ENCODE measurements around the gene OGN.

DNA sequence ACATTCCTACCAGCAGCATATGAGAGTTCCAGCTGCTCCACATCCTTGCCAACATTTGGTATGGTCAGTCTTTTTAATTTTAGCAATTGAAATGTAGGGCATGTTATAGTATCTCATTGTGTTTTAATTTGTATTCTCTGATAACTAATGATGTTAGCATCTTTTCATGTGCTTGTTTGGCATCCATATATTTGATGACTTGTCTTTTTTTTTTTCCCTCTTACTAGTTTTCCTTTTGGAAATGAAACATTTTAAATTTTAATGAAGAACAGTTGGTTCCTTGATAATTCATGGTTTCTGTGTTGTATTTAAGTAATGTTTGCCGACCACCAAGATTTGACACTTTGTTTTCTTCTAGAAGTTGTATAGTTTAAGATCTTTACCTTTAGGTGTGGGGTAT, 8.8 kb downstream of the OGN start:
- TF ChIP-seq CTCF (IDR thresholded peaks at IDR 0.05) (no peak), POLR2A (IDR thresholded peaks at IDR 0.05) (no peak), POLR2AphosphoS5 (IDR thresholded peaks at IDR 0.05) (no peak)
